PC-9 (cell line): Measurements from ENCODE around the gene USH2A. TPM values are rescaled to one million over a fixed set of nuclear protein-coding genes. Genes with fewer than 3 reads are reported as not detected.

Experiments used
- BruUV-seq: library from RNA; stranded (reverse); fragments of 400-500 nt; replicated peaks from 2 replicates; lab custom pipeline; 2021; lab: Mats Ljungman, UMichigan
- CTCF ChIA-PET: fragments of 300-600 bp; sonication (Branson Sonifier 250); formaldehyde crosslinking; loops from one replicate; lab custom pipeline; 2022; ENCODE audit warnings: antibody characterized with exemption; lab: Charles Lee
- POLR2A ChIA-PET: fragments of 300-600 bp; sonication (Branson Sonifier 250); formaldehyde crosslinking; loops from one replicate; lab custom pipeline; 2022; ENCODE audit warnings: antibody characterized with exemption; ENCODE audit not compliant: unreplicated experiment; lab: Charles Lee
- DNase-seq, 2 experiments: peaks; one replicate each; pipeline versions ENCODE4 v3.0.0 to v3.0.0-alpha.2; 2015 to 2022; ENCODE audit warnings: mixed read lengths in 1 of 2
- H2AFZ ChIP-seq: fragments of 200-600 bp; sonication (generic); 2 replicates; pipeline ENCODE4 v1.8.1; 2017; ENCODE audit warnings: antibody characterized with exemption
- H3F3A ChIP-seq: fragments of 200-600 bp; sonication (generic); 2 replicates; pipeline ENCODE4 v1.8.1; 2017; ENCODE audit warnings: antibody characterized with exemption, mild to moderate bottlenecking, low read depth; ENCODE audit not compliant: insufficient read depth
- H3K27ac ChIP-seq: fragments of 200-600 bp; sonication (generic); 2 replicates; pipeline ENCODE4 v1.6.1; 2016; ENCODE audit warnings: mixed run types
- H3K27me3 ChIP-seq: fragments of 200-600 bp; sonication (generic); 2 replicates; pipeline ENCODE4 v1.6.1; 2016; ENCODE audit warnings: low read depth, mixed run types; ENCODE audit not compliant: insufficient read depth
- H3K36me3 ChIP-seq: fragments of 200-600 bp; sonication (generic); 2 replicates; pipeline ENCODE4 v1.6.1; 2016; ENCODE audit warnings: low read depth, mixed run types
- H3K4me1 ChIP-seq: fragments of 200-600 bp; sonication (generic); replicated peaks from 2 replicates; pipeline ENCODE4 v1.6.1; 2016; ENCODE audit warnings: mixed run types; ENCODE audit not compliant: insufficient read depth
- H3K4me2 ChIP-seq: fragments of 200-600 bp; sonication (generic); 2 replicates; pipeline ENCODE4 v1.6.1; 2017; ENCODE audit warnings: mixed run types
- H3K4me3 ChIP-seq: fragments of 200-600 bp; sonication (generic); 2 replicates; pipeline ENCODE4 v1.6.1; 2016; ENCODE audit warnings: mixed run types
- H3K79me2 ChIP-seq: fragments of 200-600 bp; sonication (generic); 2 replicates; pipeline ENCODE4 v1.6.1; 2017; ENCODE audit warnings: low read depth, mixed run types
- H3K9me2 ChIP-seq: fragments of 200-600 bp; sonication (generic); 2 replicates; pipeline ENCODE4 v1.8.1; 2017; ENCODE audit warnings: mild to moderate bottlenecking; ENCODE audit not compliant: insufficient read depth
- H3K9me3 ChIP-seq: fragments of 200-600 bp; sonication (generic); 2 replicates; pipeline ENCODE4 v1.8.1; 2016; ENCODE audit warnings: low read depth; ENCODE audit not compliant: insufficient read depth
- H4K20me1 ChIP-seq: fragments of 200-600 bp; sonication (generic); 2 replicates; pipeline ENCODE4 v1.8.1; 2017; ENCODE audit not compliant: insufficient read depth
- CTCF ChIP-seq: fragments of 200-600 bp; sonication (generic); conservative IDR thresholded peaks from 2 replicates; pipeline ENCODE4 v1.6.1; 2017; ENCODE audit warnings: mixed run types, antibody characterized with exemption, mild to moderate bottlenecking, moderate library complexity
- EZH2 ChIP-seq: fragments of 200-600 bp; sonication (generic); IDR thresholded peaks from 2 replicates; pipeline ENCODE4 v1.8.0; 2017; ENCODE audit warnings: antibody characterized with exemption, low read depth
- intact Hi-C: fragments of 100-400 bp; cut with micrococcal nuclease; formaldehyde crosslinking; loops from one replicate; pipeline ENCODE4 v1.10.0; 2022; ENCODE audit not compliant: unreplicated experiment
- total RNA-seq: library from RNA; stranded (reverse); gene quantifications from 2 replicates; pipeline ENCODE4 v1.2.3, GENCODE V29; 2021

USH2A gene
- total RNA-seq, 1 experiment from 2014 or later: not detected

DNA sequence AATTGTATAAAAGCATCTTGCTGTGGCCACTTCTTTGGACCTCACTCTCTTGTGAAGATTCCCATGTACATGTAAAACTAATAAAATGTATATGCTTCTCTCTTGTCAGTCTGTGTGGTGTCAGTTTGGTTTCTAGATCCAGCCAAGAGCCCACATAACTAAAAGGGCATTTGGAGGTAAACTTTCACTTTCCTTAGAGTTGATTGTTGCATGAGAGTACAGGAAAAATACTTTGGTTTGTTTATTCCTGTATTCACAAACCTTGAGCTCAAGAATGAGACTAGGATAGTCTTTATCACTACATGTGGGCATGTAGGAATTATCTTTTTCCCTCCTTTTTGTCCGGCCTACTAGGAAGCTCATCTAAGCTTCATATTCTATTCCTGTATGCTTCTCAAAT lies 805.3 kb downstream of the USH2A start:
- no peaks in the 10 kb centered on the region for H3K4me1 ChIP-seq
- H3F3A ChIP-seq: no peaks in the 10 kb centered on the region
- H3K9me3 ChIP-seq: no peaks in the 10 kb centered on the region
- H3K4me3 ChIP-seq: no peak overlapping the region
- BruUV-seq: no TSS peak
- ChIA-PET CTCF (no interaction called here), POLR2A (no interaction called here)
- intact Hi-C loops: no loop called here
- H3K4me2 ChIP-seq: no peak overlapping the region
- H4K20me1 ChIP-seq: no peaks in the 10 kb centered on the region
- H3K36me3 ChIP-seq: peaks cover 37% of the 10 kb centered on the region
- no peak overlapping the region for H3K27ac ChIP-seq
- H3K79me2 ChIP-seq: peaks cover 6% of the 10 kb centered on the region; the same call in 1 of the 2 replicates
- no peak for DNase-seq
- H3K27me3 ChIP-seq: no peaks in the 10 kb centered on the region
- no peak for TF ChIP-seq CTCF
- TF ChIP-seq EZH2: no peak
- no peaks in the 10 kb centered on the region; the same call in 1 of the 2 replicates for H3K9me2 ChIP-seq
- no peak overlapping the region for H2AFZ ChIP-seq

DNA sequence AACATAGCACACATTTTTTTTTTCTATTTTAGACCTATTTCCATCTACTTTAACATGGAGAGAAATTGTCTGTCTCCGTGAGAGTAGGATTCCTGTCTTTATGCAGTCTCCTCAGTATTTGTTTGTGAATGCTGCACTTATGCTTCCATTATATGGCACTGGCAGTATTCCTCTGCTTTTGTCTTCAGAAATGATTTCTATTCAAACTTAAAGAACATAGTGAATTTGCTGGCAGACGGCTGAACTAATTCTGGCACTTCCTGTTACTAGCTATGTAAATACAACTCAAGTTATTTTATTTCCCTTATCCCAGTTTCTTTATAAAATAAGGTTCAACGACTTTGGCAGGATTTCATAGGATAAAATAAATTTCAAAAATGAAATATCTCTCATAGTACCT lies 810.9 kb downstream of the USH2A start:
- Histone ChIP-seq H3K36me3 (peaks cover 43% of the 10 kb centered on the region), H3F3A (peaks cover 3% of the 10 kb centered on the region; the same call in 1 of the 2 replicates), H3K9me3 (no peaks in the 10 kb centered on the region), H3K4me3 (no peak overlapping the region), H3K27ac (no peak overlapping the region), H2AFZ (no peak overlapping the region), H3K9me2 (no peaks in the 10 kb centered on the region; the same call in 1 of the 2 replicates), H4K20me1 (no peaks in the 10 kb centered on the region; the same call in 1 of the 2 replicates), H3K27me3 (no peaks in the 10 kb centered on the region), H3K4me1 (no peaks in the 10 kb centered on the region; the same call in 1 of the 2 replicates), H3K4me2 (no peak overlapping the region), H3K79me2 (peaks cover 6% of the 10 kb centered on the region; the same call in 1 of the 2 replicates)
- intact Hi-C loops: no loop called here
- no peak for DNase-seq
- TF ChIP-seq CTCF (no peak), EZH2 (no peak)
- no TSS peak for BruUV-seq
- ChIA-PET CTCF (no interaction called here), POLR2A (no interaction called here)

DNA sequence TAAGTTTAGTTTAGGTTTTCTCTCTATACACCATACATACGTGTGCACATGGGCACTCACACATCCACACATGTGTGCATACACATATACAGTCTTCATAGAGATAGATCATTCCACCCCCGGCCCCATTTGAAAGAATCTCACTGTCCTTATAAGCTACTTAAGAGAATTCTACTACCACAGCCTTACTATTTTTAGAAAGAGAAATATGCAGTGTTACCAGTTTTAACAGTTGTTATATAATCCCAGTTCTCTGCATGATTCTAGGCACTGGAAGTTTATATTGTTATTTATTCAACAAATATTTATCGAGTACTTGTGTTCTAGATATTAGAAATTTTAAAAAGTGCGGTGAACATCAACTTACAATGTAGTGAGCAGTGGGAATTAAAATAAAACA lies 814.6 kb downstream of the USH2A start:
- DNase-seq: no peak
- CTCF ChIA-PET: no interaction called here
- intact Hi-C loops: loop anchor here (5.0 to 10.0 kb wide), 3 partner anchors 41 to 944 kb away; partner anchors contain the start of gene KCTD3
- Histone ChIP-seq H3K4me3 (no peak overlapping the region), H3K36me3 (peaks cover 49% of the 10 kb centered on the region), H3K27me3 (no peaks in the 10 kb centered on the region), H3K4me2 (no peak overlapping the region), H3F3A (peaks cover 3% of the 10 kb centered on the region; the same call in 1 of the 2 replicates), H3K27ac (no peak overlapping the region), H4K20me1 (no peaks in the 10 kb centered on the region; the same call in 1 of the 2 replicates), H3K79me2 (peaks cover 8% of the 10 kb centered on the region), H3K9me3 (no peaks in the 10 kb centered on the region), H2AFZ (no peak overlapping the region), H3K9me2 (no peaks in the 10 kb centered on the region), H3K4me1 (no peaks in the 10 kb centered on the region; the same call in 1 of the 2 replicates)
- BruUV-seq: no TSS peak
- TF ChIP-seq CTCF (no peak), EZH2 (no peak)
- POLR2A ChIA-PET: no interaction called here
